HL-60 (cell line): ENCODE measurements around the gene TOX4.

Source experiments
- CTCF ChIP-seq: IDR thresholded peaks from one replicate; pipeline ENCODE4 v1.5.1; 2011; ENCODE audit warnings: low read length, control low read depth, inconsistent platforms; ENCODE audit not compliant: insufficient read depth
- GABPA ChIP-seq: IDR thresholded peaks from 2 replicates; pipeline ENCODE4 v1.6.1; 2012; ENCODE audit warnings: low read depth
- REST ChIP-seq: IDR thresholded peaks from 2 replicates; pipeline ENCODE4 v1.6.1; 2012; ENCODE audit warnings: low read depth; ENCODE audit not compliant: insufficient replicate concordance

DNA sequence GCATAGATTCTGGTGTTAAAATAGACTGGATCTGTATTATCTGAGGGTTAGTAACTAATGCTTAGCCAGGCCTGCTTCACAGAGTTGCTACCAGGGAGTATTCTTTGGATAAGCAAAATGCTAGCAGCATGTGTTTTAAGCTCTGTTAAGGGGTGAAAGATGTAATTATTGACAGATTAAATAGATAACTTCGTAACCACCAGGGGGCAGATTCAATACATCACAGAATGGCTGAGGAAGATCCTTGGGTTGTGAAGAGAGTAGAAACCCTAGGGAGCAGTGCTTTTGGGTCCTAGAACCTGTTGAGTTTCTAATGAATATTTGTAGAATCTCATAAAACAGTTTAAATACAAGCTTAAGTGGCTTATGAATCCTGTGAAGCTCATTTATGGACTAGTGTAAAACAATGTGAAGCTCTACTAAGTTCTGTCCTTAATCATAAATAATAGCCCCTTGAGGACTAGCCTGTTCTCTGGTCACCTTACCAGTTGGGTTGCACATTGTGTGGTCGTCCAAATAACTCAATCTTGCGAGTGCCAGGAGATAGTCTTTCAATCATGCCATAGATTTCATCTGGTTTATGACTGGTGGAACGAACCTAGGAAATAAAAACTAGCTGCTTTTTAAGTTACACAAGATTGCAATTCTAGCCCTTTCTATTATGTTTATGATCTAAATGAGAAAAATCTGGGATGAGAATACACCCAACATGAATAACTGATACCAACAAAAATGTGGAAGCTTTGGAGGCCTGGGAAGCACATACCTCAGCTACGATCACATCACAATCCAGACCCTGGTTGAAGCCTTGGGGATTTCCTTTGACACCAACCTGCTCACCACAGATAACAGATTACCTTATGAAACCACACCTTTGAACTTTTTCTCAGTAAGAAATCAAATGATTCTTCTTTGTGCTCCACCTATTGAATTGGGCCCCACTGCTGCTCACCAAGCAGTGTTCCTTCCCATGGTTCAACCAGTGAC lies 21.8 kb downstream of the TOX4 start:
- TF ChIP-seq REST, result no peak
- TF ChIP-seq CTCF, result no peak
- no peak for TF ChIP-seq GABPA
